Pulmonary artery endothelial cell (primary cell): Measurements from ENCODE around the gene GLRX. TPM values are rescaled to one million over a fixed set of nuclear protein-coding genes. Genes with fewer than 3 reads are reported as not detected.

Experiments
- DNase-seq: peaks from one replicate; pipeline ENCODE4 v3.0.0-alpha.2; 2011; ENCODE audit warnings: low read depth, low spot score
- total RNA-seq: library from RNA; depleted of rRNA; stranded (reverse); fragments of >200 nt; gene quantifications from 2 replicates; pipeline ENCODE4 v1.2.3, GENCODE V29; 2014

GLRX gene
- total RNA-seq, 1 donor from 2014 or later: 18.9 TPM

DNA sequence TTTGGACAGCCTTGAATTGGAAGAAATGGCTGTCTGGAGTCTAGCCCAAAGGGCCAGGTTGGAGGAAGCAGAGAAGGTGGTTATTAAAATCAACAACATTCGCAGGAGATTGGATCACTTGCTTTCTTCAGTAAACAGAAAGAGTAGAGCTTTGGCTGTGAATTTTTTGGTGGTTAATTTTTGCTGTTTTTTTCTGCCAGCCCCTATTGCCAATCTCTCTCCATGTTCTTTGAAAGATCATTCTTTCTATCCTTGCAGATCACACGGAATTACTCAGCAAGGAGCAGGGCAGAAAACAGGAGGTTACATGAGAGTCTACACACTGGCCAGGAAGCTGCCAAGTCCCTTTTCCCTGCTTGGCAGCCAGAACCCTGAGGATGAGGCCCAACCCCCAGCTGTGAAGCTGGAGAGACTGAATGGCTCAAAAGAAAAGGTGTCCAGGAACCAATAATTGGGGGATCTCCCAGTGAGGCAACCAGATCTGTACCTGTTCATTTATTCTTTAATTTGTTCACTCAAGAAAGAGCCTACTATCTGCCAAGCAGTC is 13.0 kb downstream of the GLRX start:
- no peak for DNase-seq

DNA sequence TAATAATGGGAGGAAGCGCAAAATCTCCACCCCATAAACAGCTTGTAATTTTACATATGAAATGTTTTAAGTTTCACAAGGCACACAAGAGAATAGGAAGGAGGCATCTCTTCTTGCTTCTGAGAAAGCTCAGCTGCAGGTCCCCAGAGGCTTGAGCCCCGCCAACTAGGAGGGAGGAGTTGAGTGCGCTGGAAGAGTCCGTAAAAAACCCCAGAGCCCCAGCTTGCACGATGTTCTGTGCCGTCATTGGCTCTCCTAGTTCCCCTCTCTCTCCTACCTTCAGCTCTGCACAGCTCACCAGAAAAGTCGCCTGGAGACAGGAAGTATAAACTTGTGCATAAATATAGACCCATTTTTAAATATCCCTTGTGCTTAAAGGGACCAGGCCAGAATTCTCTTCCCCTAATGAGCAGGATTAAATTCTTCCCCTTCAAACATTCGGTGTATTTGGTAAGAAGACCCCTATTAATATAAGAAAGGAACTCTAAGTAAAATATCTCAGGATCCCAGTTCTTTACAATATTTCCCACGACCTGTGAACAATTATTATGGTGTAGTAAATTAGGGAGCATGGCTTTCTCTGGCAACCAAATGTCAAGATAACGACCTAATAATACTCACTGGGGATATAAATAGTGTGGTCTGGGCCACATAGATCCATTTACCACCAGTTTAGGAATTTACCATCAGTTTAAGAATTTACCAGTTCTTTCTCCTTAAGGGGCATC is 13.7 kb downstream of the GLRX start:
- DNase-seq: no peak

DNA sequence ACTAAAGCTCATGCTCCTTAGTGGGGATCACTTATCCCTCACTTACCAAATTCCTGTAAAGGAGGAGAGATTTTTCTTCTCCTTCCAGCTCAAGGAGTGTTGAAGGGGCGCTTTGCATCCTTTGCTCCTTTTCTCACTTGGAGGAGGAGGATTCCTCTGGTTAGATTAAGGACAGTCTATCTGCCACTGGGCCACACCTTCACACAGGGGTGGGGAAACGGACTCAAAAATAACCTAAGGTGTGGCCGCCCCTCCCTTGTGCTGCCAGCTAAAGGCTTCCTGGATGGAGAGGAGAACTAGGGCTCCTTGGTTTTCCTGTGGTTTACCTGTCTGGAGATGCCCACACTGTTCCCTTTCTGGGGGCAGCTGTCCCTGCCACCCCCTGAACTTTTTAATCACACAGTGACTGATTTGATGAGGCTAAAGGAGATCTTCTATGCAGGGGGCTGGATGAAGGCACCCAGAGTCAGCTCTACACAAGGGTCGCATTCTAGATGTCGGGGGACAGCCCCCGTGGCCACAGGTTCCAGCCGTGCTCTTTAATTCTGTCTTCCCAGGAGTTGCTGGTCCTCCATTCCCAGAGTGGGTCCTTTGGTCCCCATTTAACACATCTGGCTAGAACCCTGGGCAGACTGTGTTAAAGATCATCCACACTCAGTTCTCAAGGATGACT is 14.4 kb downstream of the GLRX start:
- no peak for DNase-seq

DNA sequence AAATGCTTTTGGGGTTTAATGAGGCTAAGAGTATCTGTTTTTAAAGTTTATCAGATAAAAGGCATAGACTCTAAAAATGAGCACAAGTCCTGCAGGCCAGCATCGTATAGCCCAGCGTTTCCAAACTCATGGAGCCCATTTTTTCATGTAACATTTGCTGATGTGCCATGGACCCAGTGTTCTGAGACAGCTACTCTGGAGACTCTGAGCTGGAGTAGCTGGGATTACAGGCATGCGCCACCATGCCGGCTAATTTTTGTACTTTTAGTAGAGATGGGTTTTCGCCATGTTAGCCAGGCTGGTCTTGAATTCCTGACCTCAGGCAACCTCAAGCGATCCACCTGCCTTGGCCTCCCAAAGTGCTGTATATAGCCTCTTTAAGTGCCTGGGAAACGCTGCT is 15.8 kb downstream of the GLRX start:
- no peak for DNase-seq

DNA sequence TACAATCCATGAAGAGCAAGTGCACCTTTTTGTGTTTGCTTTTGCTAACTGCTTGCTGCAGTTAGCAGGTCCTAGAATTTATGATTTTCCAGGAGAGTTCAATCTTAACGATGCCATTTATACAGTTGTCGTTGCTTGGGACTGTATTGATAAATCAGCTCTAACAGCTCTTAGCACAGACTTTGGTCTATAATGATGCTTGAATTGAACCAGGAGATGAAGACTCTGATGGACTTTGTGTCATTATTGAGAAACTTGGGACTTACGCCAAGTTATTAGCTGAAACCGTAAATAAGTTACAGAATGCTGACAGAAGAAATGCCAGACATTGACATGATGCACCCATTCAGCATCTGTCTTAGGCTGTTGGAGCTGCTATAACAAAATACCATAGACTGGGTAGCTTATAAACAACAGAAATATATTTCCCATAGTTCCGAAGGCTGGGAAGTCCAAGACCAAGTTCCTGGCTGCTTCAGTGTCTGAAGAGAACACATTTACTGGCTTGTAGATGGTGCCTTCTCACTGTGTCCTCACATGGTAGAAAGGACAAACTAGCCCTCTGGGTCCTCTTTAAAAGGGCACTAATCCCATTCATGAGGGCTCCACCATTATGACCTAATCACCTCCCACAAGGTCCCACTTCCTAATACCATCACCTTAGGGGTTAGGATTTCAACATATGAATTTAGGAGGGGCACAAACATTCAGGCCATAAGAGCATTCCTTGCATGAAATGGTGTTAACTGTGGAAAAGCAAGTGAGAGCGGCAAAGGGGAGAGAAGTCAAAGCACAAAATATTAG is 17.6 kb downstream of the GLRX start:
- DNase-seq: no peak

DNA sequence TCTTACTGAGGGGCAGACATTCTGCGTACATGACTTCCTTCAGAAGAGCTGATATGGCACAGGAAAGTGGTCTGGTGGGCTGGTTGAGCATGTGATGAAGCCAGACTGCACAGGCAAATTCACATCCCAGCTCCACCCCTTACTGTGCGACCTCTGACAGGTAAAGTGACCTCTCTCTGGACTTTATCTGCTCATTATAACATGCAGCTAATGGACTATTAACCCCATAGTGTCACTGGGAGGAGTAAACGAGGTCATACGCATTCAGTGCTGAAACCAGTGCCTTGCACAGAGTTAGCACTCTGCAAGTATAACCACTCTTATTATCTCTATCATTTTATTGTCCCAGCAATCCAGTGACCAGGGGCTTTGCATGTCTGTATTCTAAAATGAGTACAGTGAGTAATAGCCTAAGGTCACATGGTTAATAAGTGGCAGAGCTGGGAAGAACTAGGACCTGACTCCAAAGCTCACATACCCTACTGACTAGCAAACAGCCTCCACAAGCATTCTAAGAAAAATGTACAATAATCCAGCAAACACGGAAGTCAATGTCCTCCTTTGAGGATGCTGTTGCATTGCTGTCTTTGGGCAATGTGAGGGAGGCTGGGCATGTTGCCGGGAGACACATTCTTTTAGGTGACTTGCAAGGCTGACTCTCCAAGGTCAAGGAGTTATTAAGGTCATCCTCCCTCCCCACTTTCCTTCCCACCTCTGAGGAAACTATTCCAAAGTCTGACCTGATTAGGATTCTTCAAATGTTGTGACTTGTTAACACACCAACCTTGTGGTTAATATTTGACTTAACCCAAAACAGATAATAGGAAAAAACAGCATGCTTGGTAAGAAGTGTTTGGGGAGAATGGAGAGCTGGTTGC is 19.0 kb downstream of the GLRX start:
- DNase-seq: no peak

DNA sequence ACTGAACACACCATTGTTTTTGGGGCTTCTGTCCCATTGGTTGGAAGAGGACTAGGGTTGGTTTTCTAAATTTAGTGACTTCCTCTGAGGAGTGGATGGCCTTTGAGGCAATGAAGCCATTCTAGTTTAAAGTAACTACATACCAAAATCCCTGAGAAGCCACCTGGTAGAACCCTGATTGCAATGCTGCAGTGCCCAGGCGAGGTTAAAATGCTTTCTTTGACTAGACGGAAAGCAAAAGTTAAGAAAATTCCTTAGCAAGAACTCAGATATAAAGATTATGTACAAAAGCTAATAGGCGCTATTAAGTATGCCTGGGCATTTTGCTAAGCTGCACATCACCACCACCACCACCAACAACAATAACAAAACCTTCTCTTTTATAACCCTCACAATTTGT is 20.6 kb downstream of the GLRX start:
- DNase-seq: no peak

DNA sequence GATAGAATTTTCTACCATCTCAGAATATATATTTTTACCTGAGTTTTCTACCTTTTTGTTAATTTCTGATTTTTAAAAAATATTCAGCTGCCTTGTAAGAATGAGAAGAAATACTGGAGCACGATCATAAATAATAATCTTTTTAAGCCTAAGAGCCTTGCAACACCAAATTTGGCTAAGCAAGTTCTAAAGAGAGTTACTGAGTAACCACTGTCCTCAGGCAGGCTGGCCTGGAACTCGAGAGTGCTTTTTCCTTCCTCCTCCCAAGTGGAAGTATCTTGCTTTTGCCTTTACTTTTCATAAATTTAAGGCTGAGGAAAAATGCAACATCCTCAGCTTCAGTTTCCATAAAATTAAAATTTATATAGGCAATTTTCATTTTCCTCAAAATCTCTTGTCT is 21.0 kb downstream of the GLRX start:
- no peak for DNase-seq

DNA sequence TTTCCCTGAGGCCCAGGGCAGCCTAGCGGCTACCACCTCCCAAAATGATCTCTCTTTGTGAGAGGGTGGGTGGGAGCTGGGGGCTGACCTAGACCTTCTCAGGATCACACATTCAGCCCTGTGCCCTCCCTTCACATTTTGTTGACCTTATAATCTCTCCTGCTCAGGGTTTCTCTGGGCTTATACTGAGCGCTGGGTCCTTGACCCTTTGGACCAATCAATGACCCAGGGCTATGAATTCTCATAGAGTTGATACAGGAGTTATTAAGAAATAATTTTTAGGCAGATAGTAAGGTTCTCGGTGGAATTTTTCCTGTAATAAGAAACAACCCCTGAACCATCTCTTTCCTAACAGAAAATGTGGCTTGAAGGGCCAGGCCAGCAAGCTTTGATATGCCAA is 22.0 kb downstream of the GLRX start:
- no peak for DNase-seq

DNA sequence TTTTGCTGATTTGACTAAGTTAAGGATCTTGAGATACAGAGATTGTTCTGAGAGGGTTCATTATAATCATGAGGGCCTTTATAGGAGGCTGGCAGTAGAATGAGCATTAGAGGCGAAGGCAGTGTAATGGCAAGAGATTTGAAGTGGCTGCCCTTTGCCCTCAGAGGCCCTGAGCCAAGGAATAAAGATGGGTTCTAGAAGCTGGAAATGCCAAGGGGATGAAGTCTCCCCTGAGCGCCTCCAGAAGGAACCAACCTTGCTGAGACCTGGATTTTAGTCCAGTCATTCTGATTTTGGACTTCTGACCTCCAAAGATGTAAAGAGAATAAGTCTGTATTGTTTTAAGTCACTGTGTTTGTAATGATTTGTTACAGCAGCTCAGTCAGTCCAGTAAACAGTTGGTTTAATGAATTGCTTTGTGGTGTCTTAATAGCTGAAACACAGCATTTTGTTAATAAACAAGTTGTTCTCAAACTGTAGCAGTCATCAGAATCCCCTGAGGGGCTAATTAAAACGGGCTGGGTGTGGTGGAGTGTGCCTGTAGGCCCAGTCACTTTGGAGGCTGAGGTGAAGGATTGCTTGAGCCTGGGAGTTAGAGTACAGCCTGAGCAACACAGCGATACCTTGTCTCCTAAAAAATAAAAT is 23.2 kb downstream of the GLRX start:
- DNase-seq: no peak

DNA sequence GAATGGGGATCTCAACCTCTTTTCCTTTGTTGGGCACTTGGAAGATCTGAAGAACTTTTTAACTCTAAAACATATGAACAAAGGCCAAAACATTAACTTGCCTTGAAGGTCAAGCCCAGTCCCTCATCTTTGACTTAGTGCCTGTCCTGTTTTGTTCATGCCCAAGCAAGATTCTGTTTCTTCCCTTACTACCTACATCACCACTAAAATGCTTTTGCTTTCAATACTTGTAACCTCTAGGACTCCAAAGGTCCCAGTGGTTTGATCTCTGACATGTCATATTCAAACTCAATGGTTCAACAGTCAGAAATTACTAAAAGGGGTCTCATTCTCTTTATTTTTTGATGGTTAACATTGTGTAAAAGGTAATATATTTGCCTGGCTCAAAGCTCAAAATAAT is 24.0 kb downstream of the GLRX start:
- no peak for DNase-seq

DNA sequence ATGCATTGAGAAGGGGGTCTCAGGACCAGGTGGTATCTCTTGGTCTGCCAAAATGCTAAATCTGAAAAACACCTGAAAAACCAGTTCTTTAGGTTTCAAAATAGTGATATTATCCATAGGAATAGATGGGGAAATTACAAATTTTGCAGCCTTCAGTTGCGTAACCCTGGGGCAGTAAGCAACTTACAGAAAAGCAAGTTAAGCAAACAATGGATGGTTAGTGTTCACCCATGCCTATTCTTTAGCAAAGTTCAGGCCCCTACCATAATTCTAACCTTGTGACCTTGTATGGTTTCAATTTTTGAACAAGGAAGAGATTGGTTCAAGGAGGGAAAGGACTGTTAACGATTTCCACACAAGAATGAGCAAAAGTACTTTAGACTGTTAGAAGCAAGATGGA is 24.5 kb downstream of the GLRX start:
- no peak for DNase-seq

DNA sequence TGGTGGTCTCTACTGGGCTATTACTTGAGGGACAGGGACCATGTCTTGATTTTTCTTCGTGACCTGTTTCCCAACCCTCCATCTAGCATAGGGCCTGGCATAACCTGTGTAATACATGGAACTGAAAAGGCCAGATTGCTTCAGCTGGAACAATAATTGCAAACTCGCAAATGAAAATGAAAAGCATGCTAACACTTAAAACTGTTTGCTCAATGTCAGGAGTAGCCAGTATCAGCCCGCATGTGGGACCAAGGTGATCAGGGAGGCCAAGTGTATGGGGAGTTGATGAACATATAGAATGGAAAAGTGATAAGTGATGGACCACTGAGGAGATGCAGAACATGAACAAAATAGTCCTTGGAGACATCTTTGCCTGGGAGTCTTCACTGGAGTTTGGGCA is 25.2 kb downstream of the GLRX start:
- DNase-seq: no peak

DNA sequence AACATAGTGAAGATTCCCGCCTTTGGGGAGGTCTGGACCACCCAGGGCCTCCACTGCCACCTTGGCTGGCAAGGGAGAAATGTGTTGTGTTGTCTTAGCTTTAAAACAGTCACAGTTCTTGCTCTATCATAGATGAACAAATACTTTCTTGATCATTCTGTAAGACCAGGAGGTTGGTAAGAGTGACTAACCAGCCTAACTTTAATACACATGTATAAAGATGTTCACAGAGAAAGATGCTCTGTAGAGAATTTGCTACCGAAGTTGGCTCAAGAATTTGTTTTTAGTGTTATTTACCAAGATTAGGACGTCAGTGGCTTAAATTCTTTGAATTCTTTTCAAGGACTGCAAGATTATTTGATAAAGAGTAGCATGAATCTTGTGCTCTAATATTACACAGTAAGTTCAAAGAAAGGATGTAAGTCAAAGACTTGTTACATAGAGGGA is 28.4 kb downstream of the GLRX start:
- DNase-seq: no peak

DNA sequence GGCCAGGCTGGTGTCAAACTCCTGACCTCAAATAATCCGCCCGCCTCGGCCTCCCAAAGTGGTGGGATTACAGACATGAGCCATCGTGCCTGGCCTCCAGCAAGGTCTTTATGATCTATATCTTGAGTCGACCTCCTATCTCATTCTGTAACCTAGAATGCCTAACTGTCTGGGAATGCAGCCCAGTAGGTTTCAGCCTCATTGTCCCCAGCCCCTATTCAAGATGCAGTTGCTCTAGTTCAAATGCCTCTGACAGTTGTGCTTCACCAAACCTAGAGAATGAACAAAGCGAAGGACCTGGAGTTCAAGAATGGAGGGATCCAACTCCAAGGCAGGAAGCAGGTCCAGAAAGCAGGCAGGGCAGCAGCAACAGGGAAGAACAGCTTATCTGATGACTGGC is 30.8 kb downstream of the GLRX start:
- no peak for DNase-seq

DNA sequence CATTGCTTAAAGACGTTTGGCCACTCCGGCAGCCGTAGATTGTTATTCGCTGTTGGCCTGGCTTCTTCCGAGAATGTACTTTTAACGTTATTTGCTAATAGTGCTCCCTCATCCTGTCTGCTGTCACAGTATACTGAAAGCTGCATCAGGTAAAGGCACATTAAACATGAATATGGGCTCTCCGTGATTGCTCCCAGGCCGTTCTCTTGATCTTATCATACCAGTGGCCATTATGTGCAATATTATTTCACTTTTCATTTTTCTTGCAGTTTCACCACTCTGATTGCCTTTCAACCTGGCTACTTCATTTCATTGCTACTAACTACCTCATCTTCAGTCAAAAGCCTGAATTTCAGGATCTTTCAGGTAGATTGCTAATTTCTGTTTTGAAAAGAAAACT is 34.0 kb downstream of the GLRX start:
- no peak for DNase-seq

DNA sequence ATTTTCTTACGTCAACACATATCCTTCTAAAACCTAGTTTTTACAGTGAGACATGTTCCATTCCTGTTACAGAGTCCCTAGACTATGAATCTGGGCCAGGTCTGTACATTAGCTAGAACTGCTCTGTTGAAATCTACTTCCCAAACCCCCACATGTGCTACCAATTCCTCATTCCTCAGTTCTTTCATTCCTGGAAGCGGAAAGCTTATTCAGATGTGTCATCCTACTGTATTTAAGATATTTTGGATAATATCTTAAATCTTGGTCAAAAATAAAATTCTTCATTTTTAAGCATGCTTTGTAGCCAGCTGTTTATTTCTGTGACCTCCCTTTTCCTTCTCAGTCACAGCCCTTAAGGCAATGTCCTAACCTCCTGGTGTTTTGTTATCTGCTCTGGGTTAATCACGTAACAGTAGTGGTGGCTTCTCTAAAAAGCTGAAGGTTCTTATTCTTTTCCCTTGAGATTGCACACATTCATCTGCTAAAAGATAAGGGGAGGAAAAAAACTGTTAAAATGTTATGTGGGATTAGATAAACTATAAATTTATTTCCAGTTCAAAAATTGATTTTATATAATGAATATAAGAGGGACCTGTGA is 35.6 kb downstream of the GLRX start:
- DNase-seq: no peak

DNA sequence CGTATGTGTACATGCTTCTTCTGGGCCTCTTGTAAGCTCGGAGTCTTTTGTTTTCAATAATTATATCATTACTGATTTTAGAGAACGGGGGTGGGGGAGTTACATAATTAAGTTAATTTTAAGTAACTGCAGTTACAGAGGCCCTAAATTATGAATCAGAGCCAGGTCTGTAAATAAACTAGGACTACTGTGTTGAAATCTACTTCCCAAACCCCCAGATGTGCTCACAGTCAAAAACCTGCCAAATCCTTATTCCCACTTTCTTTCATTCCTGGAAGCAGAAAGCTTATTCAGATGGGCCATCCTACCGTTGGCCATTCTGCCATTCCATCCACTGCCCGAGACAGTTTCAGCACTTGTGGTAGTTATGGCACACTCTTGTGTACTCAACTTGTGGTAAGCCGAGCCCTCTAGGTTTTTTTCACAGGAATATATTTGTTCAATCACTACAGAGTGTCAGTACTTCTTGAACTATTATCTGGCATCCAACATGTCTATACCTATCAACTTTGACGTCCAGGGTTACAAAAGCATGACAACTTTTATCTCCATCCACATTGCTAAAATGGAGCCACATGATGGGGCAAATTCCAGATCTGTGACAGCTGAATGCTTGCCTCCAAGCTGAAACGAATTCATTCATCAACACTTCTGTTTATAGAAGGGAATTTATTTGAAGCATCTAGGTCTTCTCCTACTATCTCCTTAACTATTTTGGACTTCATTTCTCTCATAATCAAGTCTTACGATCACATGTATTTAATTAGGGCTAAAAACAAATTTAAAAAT is 37.8 kb downstream of the GLRX start:
- no peak for DNase-seq

DNA sequence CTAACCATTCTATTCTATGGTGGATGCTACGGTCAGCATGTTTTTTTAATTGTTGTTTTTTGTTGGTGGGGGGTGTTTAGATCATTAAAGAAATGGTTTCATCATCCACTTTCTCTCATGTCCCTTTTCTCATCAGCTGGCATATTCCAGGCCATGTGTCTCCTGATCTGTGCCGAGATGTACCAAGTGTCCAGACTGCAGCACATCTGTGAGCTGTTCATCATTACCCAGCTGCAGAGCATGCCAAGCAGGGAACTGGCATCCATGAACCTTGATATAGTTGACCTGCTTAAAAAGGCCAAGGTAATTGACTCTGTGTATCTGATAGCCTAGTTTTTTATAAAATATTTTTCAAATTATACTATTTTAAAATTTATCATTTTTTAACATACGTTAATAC is 38.9 kb downstream of the GLRX start:
- DNase-seq: no peak
